ENCODE results near the gene ICAM4.

The ICAM4 gene

DNA sequence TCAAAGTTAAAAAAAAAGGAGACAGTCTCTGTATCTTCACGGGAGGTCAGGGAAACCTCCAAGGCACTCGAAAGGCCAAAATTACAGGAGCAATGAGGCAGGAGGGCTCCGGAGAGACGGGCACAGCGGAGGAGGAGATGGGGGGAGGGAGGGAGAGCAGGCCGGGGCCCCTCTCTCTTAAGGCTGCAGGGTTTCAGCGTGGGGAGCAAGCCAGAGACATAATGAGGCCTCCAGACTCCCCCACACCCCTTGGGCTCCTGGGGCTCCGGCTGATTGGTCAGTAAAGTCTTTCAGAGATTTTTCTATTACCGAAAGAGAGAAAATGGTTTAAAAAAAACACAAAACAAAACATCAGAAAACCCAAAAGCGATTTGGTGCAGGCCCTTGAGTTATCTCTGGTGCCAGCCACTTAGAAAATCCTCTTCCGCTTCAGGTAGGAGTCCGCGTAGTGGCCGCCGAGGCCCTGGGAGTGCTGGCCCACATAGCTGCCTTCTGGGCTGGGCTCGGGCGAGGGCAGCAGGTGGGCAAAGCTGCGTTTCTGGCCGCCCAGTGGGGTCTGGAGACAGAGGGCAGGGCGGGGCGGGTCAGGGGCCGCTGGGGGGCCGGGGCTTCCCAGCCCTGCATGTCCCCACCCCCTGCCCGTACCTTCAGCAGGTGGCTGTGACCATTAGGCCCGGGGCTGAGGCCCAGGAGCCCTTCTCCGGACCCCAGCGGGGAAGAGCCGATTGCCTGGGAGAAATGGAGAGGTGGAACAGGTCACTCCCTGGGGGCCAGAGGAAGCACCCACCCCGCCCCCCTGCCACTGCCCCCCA, 30.5 kb downstream of the ICAM4 start:
- Histone ChIP-seq H3K4me3 (ENCODE audit: low read length) (no peak overlapping the region), H3K27me3 (ENCODE audit: control insufficient read depth, low read length) (no peaks in the 10 kb centered on the region), H3K27ac (ENCODE audit: low read depth, low read length) (no peak overlapping the region), H3K9me2 (replicated peaks; ENCODE audit: control insufficient read depth, low read length) (no peaks in the 10 kb centered on the region), H3K4me2 (ENCODE audit: low read length) (no peak overlapping the region), H3K4me1 (ENCODE audit: control insufficient read depth, low read length) (peaks cover 14% of the 10 kb centered on the region), H3K9me3 (ENCODE audit: control insufficient read depth, insufficient read depth, low read length) (no peaks in the 10 kb centered on the region), H3F3A (ENCODE audit: control insufficient read depth, insufficient read depth) (peaks cover 10% of the 10 kb centered on the region), H3K79me2 (ENCODE audit: control insufficient read depth, low read length) (peaks cover 10% of the 10 kb centered on the region), H4K20me1 (ENCODE audit: control insufficient read depth, insufficient read depth, low read depth, low read length) (no peaks in the 10 kb centered on the region), H3K36me3 (ENCODE audit: control insufficient read depth, low read length) (peaks cover 61% of the 10 kb centered on the region)
- TF ChIP-seq, protein P1, sequence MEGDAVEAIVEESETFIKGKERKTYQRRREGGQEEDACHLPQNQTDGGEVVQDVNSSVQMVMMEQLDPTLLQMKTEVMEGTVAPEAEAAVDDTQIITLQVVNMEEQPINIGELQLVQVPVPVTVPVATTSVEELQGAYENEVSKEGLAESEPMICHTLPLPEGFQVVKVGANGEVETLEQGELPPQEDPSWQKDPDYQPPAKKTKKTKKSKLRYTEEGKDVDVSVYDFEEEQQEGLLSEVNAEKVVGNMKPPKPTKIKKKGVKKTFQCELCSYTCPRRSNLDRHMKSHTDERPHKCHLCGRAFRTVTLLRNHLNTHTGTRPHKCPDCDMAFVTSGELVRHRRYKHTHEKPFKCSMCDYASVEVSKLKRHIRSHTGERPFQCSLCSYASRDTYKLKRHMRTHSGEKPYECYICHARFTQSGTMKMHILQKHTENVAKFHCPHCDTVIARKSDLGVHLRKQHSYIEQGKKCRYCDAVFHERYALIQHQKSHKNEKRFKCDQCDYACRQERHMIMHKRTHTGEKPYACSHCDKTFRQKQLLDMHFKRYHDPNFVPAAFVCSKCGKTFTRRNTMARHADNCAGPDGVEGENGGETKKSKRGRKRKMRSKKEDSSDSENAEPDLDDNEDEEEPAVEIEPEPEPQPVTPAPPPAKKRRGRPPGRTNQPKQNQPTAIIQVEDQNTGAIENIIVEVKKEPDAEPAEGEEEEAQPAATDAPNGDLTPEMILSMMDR (IDR thresholded peaks at IDR 0.05; ENCODE audit: low read depth, low read length, poor library complexity, severe bottlenecking), result no peak
- no peak for TF ChIP-seq EZH2phosphoT487 (IDR thresholded peaks at IDR 0.05; ENCODE audit: borderline replicate concordance, low read length)

DNA sequence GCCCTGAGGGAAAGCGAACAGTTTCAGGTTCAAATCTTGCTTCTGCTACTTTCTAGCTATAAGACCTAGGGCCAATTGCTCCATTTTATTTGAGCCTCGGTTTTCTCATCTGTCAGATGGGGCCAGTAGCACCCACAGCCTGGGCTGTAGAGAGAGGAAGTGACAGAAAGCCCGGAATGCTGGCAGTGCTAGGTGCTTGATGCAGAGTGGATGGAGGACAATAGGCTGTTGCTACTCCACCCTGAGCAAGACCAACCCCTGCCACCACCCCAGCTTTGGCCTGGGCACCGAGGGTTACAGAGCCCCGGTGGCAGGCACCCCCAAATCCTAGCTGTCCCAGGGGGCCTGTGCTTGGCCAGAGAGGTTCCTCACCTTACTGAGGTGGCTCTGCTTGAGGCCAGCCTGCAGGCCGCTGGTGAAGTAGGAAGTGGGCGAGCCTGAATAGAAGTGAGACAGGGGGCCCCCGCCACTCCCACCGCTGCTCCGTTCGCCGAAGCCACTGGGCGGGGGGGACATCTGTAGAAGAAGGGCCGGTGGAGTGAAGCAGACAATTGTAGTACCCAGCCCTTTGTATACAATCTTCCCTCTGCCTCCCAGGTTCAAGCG, 31.2 kb downstream of the ICAM4 start:
- Histone ChIP-seq H3K27me3 (ENCODE audit: control insufficient read depth, low read length) (no peaks in the 10 kb centered on the region), H3K79me2 (ENCODE audit: control insufficient read depth, low read length) (peaks cover 10% of the 10 kb centered on the region), H3K9me3 (ENCODE audit: control insufficient read depth, insufficient read depth, low read length) (no peaks in the 10 kb centered on the region), H3K36me3 (ENCODE audit: control insufficient read depth, low read length) (peaks cover 68% of the 10 kb centered on the region), H3K9me2 (replicated peaks; ENCODE audit: control insufficient read depth, low read length) (no peaks in the 10 kb centered on the region), H3K4me2 (ENCODE audit: low read length) (no peak overlapping the region), H4K20me1 (ENCODE audit: control insufficient read depth, insufficient read depth, low read depth, low read length) (no peaks in the 10 kb centered on the region), H3F3A (ENCODE audit: control insufficient read depth, insufficient read depth) (peaks cover 10% of the 10 kb centered on the region), H3K4me1 (ENCODE audit: control insufficient read depth, low read length) (peaks cover 14% of the 10 kb centered on the region), H3K27ac (ENCODE audit: low read depth, low read length) (no peak overlapping the region), H3K4me3 (ENCODE audit: low read length) (no peak overlapping the region)
- no peak for TF ChIP-seq EZH2phosphoT487 (IDR thresholded peaks at IDR 0.05; ENCODE audit: borderline replicate concordance, low read length)
- TF ChIP-seq, protein P1 (IDR thresholded peaks at IDR 0.05; ENCODE audit: low read depth, low read length, poor library complexity, severe bottlenecking), result no peak

DNA sequence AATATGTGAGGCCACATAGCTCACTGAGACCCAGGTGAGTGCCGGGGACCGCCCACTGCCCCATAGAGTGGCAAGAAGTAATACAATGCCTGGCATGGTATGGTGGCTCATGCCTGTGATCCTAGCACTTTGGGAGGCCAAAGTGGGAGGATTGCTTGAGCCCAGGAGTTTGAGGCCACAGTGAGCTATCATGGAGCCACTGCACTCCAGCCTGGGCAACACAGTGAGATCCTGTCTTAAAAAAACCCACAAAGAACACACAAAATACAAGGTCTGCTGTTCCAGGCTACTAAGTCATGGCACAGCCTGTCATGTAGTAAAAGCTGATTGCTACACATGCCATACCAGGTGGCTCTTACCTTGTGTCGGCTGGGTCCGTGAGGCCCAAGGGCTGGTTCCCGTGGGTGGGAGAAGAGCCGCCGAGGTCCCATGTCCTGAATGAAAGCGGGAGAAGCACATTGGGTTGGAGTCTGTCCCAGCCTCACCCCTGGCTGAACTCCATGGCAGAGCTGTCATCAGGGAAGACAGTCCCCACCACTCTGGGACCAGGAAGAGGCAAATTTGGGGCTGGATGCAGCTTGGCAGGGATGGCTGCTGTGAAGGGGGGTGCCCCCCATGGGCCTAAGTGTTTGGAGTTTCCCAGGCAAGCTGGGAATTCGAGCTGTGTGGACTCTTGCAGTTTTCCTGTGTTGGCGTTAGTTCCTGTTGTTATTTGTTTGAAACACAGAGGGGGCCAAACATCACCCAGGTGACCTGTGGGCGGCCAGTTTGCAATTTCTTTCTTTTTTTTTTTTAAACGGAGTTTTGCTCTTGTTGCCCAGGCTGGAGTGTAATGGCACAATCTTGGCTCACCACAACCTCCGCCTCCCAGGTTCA, 32.3 kb downstream of the ICAM4 start:
- Histone ChIP-seq H3K4me3 (ENCODE audit: low read length) (no peak overlapping the region), H3K36me3 (ENCODE audit: control insufficient read depth, low read length) (peaks cover 75% of the 10 kb centered on the region), H4K20me1 (ENCODE audit: control insufficient read depth, insufficient read depth, low read depth, low read length) (no peaks in the 10 kb centered on the region), H3K4me2 (ENCODE audit: low read length) (no peak overlapping the region), H3K79me2 (ENCODE audit: control insufficient read depth, low read length) (peaks cover 10% of the 10 kb centered on the region), H3K27me3 (ENCODE audit: control insufficient read depth, low read length) (no peaks in the 10 kb centered on the region), H3K9me2 (replicated peaks; ENCODE audit: control insufficient read depth, low read length) (no peaks in the 10 kb centered on the region), H3K4me1 (ENCODE audit: control insufficient read depth, low read length) (peaks cover 14% of the 10 kb centered on the region), H3K9me3 (ENCODE audit: control insufficient read depth, insufficient read depth, low read length) (no peaks in the 10 kb centered on the region), H3F3A (ENCODE audit: control insufficient read depth, insufficient read depth) (peaks cover 10% of the 10 kb centered on the region), H3K27ac (ENCODE audit: low read depth, low read length) (no peak overlapping the region)
- TF ChIP-seq, protein P1 (IDR thresholded peaks at IDR 0.05; ENCODE audit: low read depth, low read length, poor library complexity, severe bottlenecking), result no peak
- TF ChIP-seq EZH2phosphoT487 (IDR thresholded peaks at IDR 0.05; ENCODE audit: borderline replicate concordance, low read length), result no peak

All from DOHH2 (cell line).